GM21723 (cell line): ENCODE data around the gene MED20.
"Not testable (repeated sequence)": the region's sequence is repeated elsewhere in the genome, so short reads cannot be mapped to it uniquely, and the experiment has no call there.

ENCODE experiments used
- ATAC-seq: cut with Tn5 transposase; IDR thresholded peaks from one replicate; pipeline ENCODE4 v1.9.1; 2021; ENCODE audit warnings: mild to moderate bottlenecking, moderate library complexity; ENCODE audit not compliant: unreplicated experiment

MED20 gene

GRCh38 chr6:41920921-41921711 lies at the start of gene MED20, which contains the start of gene BYSL:
TSS of gene MED20 (minus strand) at chr6:41921139. CDS start at chr6:41921018, 121 bp downstream.
TSS of gene BYSL (plus strand) at chr6:41921499. CDS start at chr6:41921563, 64 bp downstream.
- peak; percentile 93 for ATAC-seq

- ATAC-seq, result no peak
Observed at GRCh38 chr6:41970436-41970846, 49.5 kb upstream of the MED20 start.

DNA sequence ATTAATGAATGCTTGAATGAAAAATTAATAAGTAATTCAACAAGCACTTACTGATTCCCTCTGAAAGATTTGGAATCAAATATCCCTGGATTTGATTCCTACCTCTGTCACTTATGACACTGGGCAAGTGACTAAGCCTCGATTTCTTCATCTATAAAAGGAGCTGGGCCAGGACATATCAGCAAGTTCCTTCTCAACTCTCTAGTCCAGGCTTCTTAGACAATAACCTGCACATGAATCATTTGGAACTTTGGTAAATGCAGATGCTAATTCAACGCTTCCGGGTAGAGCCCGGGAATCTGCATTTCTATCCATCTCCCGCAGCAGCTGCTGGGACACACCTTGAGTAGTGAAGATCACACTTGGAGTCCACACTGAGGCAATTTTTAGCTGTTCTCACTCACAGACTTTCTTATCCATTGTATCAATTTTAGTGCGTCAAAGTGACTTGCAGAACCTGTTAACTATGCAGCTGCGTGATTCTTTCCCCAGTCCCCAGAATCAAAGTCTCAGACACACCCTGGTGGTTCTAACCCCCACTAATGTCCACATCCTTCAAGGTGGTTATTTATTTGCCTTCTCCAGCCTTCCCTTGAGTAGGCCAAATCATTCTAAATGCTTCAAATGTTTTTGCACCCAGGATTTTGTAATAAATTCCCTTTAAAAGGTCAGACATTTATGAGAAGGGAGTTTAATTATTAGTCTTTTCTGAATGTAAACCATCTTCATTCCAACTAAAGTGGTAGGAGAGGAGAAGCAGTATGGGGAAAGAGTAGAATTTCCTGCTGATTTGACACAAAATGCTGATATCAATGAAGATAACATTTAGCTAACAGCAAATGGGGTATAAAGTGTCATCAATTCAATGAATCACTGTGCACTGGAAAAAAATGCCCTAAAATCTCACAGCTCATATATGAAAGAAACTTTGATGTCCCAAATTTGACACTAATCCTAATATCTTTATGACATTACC lies 46.7 kb upstream of the MED20 start:
- ATAC-seq, result no peak

GRCh38 chr6:41966961-41967311 lies 46.0 kb upstream of the MED20 start:
- no peak for ATAC-seq

GRCh38 chr6:41966214-41966920 lies 45.4 kb upstream of the MED20 start:
- no peak for ATAC-seq

GRCh38 chr6:41965429-41966213 lies 44.7 kb upstream of the MED20 start:
- ATAC-seq, result no peak

DNA sequence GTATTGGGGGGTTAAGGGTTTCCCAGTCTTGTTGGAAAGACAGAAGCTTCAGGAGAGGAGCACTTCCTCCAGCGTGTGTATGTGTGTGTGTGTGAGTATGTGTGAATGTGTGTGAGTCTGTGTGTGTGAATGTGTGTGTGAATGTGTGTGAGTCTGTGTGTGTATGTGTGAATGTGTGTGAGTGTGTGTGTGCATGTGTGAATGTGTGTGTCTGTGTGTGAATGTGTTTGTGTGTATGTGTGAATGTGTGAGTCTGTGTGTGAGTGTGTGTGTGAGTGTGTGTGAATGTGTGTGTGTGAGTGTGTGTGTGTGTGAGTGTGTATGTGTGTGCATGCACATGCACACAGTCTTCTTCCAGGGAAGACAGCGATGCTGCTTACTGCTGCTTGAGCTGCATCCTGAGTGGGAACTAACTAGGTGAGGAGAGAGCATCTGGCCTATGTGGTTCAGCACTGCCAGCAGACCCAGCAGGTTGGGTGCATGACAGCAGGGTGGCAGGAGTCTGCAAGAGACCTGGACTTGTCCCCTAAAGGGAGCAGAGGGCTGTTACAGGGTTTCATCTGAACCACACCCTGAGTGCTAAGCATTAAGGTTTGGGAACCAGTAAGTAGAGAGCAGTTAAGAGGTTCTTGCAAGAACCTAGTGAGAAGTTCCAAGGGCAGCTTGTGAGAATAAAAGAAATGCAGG lies 43.4 kb upstream of the MED20 start:
- no peak for ATAC-seq

DNA sequence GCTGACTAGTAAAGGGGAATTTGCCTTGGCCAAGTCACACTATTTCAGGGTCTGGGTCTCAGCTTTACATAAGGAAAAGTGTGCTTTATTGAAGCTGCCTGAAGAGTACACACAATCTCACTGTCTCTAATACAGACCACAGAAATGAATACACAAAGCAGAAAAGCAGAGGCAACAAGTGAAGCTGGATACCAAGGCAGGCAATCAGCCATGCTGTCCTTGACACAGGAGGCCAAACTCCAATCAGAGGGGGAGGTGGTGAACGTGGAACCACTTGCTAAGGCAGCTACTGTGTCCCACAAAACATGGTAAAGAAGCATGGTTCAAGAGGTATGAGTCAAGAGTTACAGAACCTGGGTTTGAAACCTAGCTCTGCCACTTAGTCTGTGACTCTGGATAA lies 42.4 kb upstream of the MED20 start:
- ATAC-seq, result no peak

- no peak for ATAC-seq
Observed at GRCh38 chr6:41960028-41960427, 39.1 kb upstream of the MED20 start.

- ATAC-seq, result no peak
Observed at GRCh38 chr6:41958022-41958856, 37.3 kb upstream of the MED20 start.

- no peak for ATAC-seq
Observed at GRCh38 chr6:41957117-41957516, 36.2 kb upstream of the MED20 start.

- no peak for ATAC-seq
Observed at GRCh38 chr6:41955412-41955811, 34.5 kb upstream of the MED20 start.

DNA sequence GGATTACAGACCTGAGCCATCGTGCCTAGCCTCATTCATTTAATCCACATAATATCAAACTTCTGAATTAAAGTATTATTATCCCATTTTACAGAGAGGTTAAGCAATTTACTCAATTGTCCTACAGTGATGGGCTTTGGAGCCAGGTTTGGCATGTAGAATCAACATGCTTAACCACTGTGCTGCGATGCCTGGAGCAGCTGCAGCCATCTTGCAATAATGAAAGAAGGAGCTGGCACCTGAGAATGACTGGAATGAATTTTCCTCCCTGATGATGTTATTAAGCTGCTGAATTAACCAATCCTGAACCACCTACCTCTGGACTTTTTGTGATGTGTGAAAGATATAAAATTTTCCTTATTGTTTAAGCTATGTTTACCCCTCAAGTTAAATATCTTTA lies 33.7 kb upstream of the MED20 start:
- ATAC-seq, result no peak

- no peak for ATAC-seq
Observed at GRCh38 chr6:41947581-41948220, 26.8 kb upstream of the MED20 start.

DNA sequence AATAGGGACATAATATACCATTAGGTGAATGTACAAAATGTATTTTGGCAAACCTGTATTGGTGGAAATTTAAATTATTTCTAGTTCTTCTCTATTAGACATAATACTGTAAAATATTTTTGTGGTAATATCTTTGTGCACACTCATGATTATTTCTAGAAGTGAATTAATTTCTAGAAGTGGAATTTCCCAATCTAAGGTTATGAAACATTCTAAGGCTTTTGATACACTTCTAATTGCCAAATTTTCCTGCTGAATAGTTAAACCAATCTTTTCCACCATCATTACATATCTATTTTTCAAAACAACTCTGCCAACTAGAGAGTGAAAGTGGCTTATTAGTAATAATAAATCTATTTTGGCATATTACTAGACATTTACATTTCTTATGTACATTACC lies 22.5 kb upstream of the MED20 start:
- ATAC-seq, result no peak

DNA sequence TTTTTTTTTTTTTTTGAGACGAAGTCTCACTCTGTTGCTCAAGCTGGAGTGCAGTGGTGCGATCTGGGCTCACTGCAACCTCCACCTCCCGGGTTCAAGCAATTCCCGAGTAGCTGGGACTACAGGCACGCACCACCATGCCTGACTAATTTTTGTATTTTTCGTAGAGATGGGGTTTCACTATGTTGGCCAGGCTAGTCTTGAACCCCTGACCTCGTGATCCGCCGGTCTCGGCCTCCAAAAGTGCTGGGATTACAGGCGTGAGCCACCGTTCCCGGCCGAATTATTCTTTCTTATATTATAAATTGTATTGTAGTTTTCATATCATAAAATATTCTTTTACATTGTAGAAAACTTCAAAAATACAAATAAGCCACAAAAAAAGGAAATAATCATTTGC lies 21.9 kb upstream of the MED20 start:
- ATAC-seq, result not testable (repeated sequence)

DNA sequence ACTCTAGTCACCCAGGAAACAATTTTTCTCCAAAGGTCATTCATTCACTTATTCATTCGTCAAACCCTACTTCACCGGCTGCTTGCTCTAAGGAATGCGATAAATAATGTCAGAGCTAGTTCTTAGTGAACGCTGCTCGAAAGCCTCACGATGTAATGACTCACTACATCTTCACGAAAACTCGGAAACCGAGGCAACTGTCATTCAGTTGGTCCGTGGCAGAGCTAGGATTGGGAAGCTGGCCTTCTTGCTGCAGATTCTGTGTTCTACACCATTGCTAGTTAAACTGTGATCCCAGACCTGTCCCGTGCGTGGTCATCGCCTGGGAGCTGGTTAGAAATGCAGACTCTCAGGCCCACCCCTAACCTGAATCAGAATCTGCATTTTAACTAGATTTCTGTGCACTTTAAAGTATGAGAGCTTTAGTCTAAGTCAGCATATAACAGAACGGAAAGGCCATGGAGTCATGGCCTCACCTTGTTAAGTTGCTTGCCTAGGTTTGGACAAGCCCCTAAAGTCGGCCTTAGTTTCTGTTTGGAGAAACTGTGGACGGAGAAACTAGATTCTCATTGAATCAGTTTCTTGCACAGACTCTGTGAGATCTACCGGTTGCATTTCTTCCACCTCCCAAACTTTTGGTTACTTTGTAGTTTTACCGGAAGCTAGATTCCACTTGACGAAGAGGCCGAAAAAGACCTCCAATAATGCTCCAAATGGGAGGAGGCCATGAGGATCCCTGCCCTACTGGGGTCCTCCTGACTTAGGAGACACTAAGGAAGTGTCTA lies 21.3 kb upstream of the MED20 start:
- peak; percentile 3 for ATAC-seq
